Karpas-422 (cell line): ENCODE measurements around the gene IL1RN. TPM values are rescaled to one million over a fixed set of nuclear protein-coding genes. Genes with fewer than 3 reads are reported as not detected.

Source experiments
- DNase-seq: peaks from one replicate; pipeline ENCODE4 v3.0.0-alpha.2; 2015
- H2AFZ ChIP-seq: fragments of 200-600 bp; sonication (generic); 2 replicates; pipeline ENCODE4 v1.6.1; 2014; ENCODE audit warnings: antibody characterized with exemption, low read length, mixed read lengths
- H3K27ac ChIP-seq: fragments of 200-600 bp; sonication (generic); 2 replicates; pipeline ENCODE4 v1.5.1; 2014; ENCODE audit warnings: mild to moderate bottlenecking, low read length, moderate library complexity
- H3K27me3 ChIP-seq: fragments of 200-600 bp; sonication (generic); 2 replicates; pipeline ENCODE4 v1.6.1; 2014; ENCODE audit warnings: low read length, mixed read lengths
- H3K36me3 ChIP-seq: fragments of 200-600 bp; sonication (generic); 2 replicates; pipeline ENCODE4 v1.6.1; 2014; ENCODE audit warnings: low read length, mixed read lengths; ENCODE audit not compliant: insufficient read depth
- H3K4me1 ChIP-seq: fragments of 200-600 bp; sonication (generic); 2 replicates; pipeline ENCODE4 v1.6.1; 2014; ENCODE audit warnings: mild to moderate bottlenecking, low read length, mixed read lengths
- H3K4me2 ChIP-seq: fragments of 200-600 bp; sonication (generic); 2 replicates; pipeline ENCODE4 v1.6.1; 2014; ENCODE audit warnings: low read length, low read depth, mild to moderate bottlenecking; ENCODE audit not compliant: poor library complexity, severe bottlenecking
- H3K4me3 ChIP-seq: fragments of 200-600 bp; sonication (generic); 2 replicates; pipeline ENCODE4 v1.5.1; 2014; ENCODE audit warnings: mild to moderate bottlenecking, antibody characterized with exemption, low read length, mixed read lengths
- H3K79me2 ChIP-seq: fragments of 200-600 bp; sonication (generic); 2 replicates; pipeline ENCODE4 v1.6.1; 2014; ENCODE audit warnings: mild to moderate bottlenecking, low read length, mixed read lengths
- H3K9ac ChIP-seq: fragments of 200-600 bp; sonication (generic); 2 replicates; pipeline ENCODE4 v1.6.0; 2014; ENCODE audit warnings: low read length
- H3K9me2 ChIP-seq: fragments of 200-600 bp; sonication (generic), shearing (Covaris generic); replicated peaks from 2 replicates; pipeline ENCODE4 v1.6.0; 2014; ENCODE audit warnings: mild to moderate bottlenecking, low read length, moderate library complexity; ENCODE audit not compliant: insufficient read depth
- H3K9me3 ChIP-seq: fragments of 300-700, 200-600 bp; sonication (generic); 2 replicates; pipeline ENCODE4 v1.6.1; 2014; ENCODE audit warnings: low read length, mixed read lengths
- H4K20me1 ChIP-seq: fragments of 200-600 bp; sonication (generic); 2 replicates; pipeline ENCODE4 v1.6.1; 2014; ENCODE audit warnings: mild to moderate bottlenecking, antibody characterized with exemption, low read length, low read depth; ENCODE audit not compliant: insufficient read depth
- total RNA-seq: library from RNA; depleted of rRNA; stranded (reverse); fragments of >200 nt; shearing (Covaris generic); gene quantifications from 2 replicates; pipeline ENCODE4 v1.2.3, GENCODE V29; 2014; ENCODE audit warnings: low replicate concordance

Gene IL1RN
- total RNA-seq, 1 experiment from 2014 or later: not detected

GRCh38 chr2:113111823-113112287 is 15.5 kb upstream of the IL1RN start:
- Histone ChIP-seq H3K36me3 (no peaks in the 10 kb centered on the region), H3K9me2 (no peaks in the 10 kb centered on the region), H3K9me3 (no peaks in the 10 kb centered on the region), H3K27ac (no peak overlapping the region), H3K4me3 (no peak overlapping the region), H3K27me3 (no peaks in the 10 kb centered on the region), H3K4me2 (no peak overlapping the region), H2AFZ (no peak overlapping the region), H3K79me2 (no peaks in the 10 kb centered on the region), H4K20me1 (no peaks in the 10 kb centered on the region), H3K9ac (no peak overlapping the region), H3K4me1 (peaks cover 8% of the 10 kb centered on the region)
- no peak for DNase-seq

DNA sequence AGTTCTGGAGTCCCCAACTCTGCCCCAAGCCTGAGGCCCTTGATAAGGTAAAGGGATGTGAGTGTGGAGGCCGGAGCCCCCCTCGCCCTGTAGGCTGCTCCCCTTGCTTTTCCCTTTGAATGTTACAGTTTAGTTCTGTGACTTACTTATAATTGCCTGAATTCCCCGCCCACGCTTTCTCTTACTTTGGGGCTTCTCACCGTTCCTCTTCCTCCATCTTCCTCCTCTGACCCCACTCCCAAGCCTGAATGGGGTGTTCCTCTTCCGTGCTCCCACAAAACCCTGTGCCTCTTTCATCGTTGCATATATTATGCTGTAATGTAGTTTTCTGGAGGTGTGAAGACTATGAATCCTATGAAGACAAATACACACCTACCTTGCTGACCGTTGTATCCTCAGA is 15.0 kb upstream of the IL1RN start:
- H3K36me3 ChIP-seq: no peaks in the 10 kb centered on the region
- peaks cover 8% of the 10 kb centered on the region for H3K4me1 ChIP-seq
- H3K9me2 ChIP-seq: no peaks in the 10 kb centered on the region
- no peaks in the 10 kb centered on the region for H4K20me1 ChIP-seq
- H3K9me3 ChIP-seq: no peaks in the 10 kb centered on the region
- no peak for DNase-seq
- no peaks in the 10 kb centered on the region for H3K79me2 ChIP-seq
- H2AFZ ChIP-seq: no peak overlapping the region
- no peak overlapping the region for H3K27ac ChIP-seq
- H3K9ac ChIP-seq: no peak overlapping the region
- H3K4me3 ChIP-seq: no peak overlapping the region
- H3K27me3 ChIP-seq: no peaks in the 10 kb centered on the region
- H3K4me2 ChIP-seq: no peak overlapping the region

DNA sequence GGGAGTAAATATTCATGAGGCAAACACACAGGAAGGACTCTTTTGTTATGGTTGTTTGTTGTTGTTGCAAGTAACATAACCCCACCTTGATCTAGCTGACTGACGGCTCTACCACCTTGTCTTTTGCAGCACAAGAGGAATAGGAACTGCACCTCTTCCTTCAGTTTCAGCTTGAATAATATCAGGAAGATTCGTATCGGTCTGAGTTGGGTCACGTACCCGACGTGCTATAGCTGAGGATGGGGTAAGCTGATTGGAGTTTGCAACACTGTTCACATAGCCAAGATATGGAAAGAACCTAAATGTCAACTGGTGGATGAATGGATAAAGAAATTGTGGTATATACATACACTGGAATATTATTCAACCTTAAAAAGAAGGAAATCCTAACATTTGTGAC is 14.5 kb upstream of the IL1RN start:
- H3K36me3 ChIP-seq: no peaks in the 10 kb centered on the region
- H3K9me3 ChIP-seq: no peaks in the 10 kb centered on the region
- no peaks in the 10 kb centered on the region for H3K9me2 ChIP-seq
- no peaks in the 10 kb centered on the region for H3K79me2 ChIP-seq
- no peak overlapping the region for H2AFZ ChIP-seq
- no peak for DNase-seq
- no peaks in the 10 kb centered on the region for H4K20me1 ChIP-seq
- no peak overlapping the region for H3K4me2 ChIP-seq
- no peak overlapping the region for H3K4me3 ChIP-seq
- no peaks in the 10 kb centered on the region for H3K27me3 ChIP-seq
- no peak overlapping the region for H3K27ac ChIP-seq
- peaks cover 8% of the 10 kb centered on the region for H3K4me1 ChIP-seq
- no peak overlapping the region for H3K9ac ChIP-seq

- Histone ChIP-seq H3K9me3 (no peaks in the 10 kb centered on the region), H3K27me3 (no peaks in the 10 kb centered on the region), H3K4me2 (no peak overlapping the region), H3K36me3 (no peaks in the 10 kb centered on the region), H3K9me2 (no peaks in the 10 kb centered on the region), H2AFZ (no peak overlapping the region), H3K79me2 (no peaks in the 10 kb centered on the region), H3K9ac (no peak overlapping the region), H4K20me1 (no peaks in the 10 kb centered on the region), H3K27ac (no peak overlapping the region), H3K4me3 (no peak overlapping the region), H3K4me1 (peaks cover 8% of the 10 kb centered on the region)
- no peak for DNase-seq
Observed at GRCh38 chr2:113113807-113114206, 13.6 kb upstream of the IL1RN start.

- no peak overlapping the region for H3K9ac ChIP-seq
- peaks cover 8% of the 10 kb centered on the region for H3K4me1 ChIP-seq
- H3K9me3 ChIP-seq: no peaks in the 10 kb centered on the region
- H3K36me3 ChIP-seq: no peaks in the 10 kb centered on the region
- H3K9me2 ChIP-seq: no peaks in the 10 kb centered on the region
- H3K4me2 ChIP-seq: no peak overlapping the region
- no peak overlapping the region for H3K27ac ChIP-seq
- H3K4me3 ChIP-seq: no peak overlapping the region
- no peak for DNase-seq
- no peaks in the 10 kb centered on the region for H3K27me3 ChIP-seq
- H4K20me1 ChIP-seq: no peaks in the 10 kb centered on the region
- H3K79me2 ChIP-seq: no peaks in the 10 kb centered on the region
- H2AFZ ChIP-seq: no peak overlapping the region
Observed at GRCh38 chr2:113114224-113114945, 13.0 kb upstream of the IL1RN start.

DNA sequence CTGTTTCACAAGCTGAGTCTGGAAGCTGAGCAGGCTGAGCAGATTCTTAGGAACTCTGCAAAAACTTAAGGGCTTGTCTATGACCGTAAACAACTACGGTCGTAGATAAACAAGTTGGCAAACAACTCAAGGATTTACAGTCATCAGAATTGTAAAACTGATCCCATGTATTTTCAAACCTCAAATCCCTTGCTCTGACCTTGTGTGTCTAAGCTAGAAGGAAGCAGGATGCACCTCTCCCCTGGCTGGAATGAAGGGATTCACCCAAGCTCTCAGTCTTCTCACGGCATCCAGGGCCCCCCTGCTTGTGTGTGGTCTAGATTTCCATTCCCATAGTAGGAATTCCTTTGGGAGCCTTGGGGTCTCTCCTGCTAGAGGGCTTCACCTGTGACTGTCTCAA is 12.4 kb upstream of the IL1RN start:
- Histone ChIP-seq H3K9ac (no peak overlapping the region), H3K4me1 (peaks cover 8% of the 10 kb centered on the region), H3K9me2 (no peaks in the 10 kb centered on the region), H2AFZ (no peak overlapping the region), H3K27me3 (no peaks in the 10 kb centered on the region), H3K4me3 (no peak overlapping the region), H3K36me3 (no peaks in the 10 kb centered on the region), H3K4me2 (no peak overlapping the region), H4K20me1 (no peaks in the 10 kb centered on the region), H3K79me2 (no peaks in the 10 kb centered on the region), H3K27ac (no peak overlapping the region), H3K9me3 (no peaks in the 10 kb centered on the region)
- DNase-seq: no peak

GRCh38 chr2:113116100-113116958 is 11.1 kb upstream of the IL1RN start:
- Histone ChIP-seq H3K9me2 (no peaks in the 10 kb centered on the region), H3K4me3 (no peak overlapping the region), H3K27ac (no peak overlapping the region), H3K9me3 (no peaks in the 10 kb centered on the region), H3K4me1 (peaks cover 8% of the 10 kb centered on the region), H3K36me3 (no peaks in the 10 kb centered on the region), H3K4me2 (no peak overlapping the region), H2AFZ (no peak overlapping the region), H3K9ac (no peak overlapping the region), H3K79me2 (no peaks in the 10 kb centered on the region), H3K27me3 (no peaks in the 10 kb centered on the region), H4K20me1 (no peaks in the 10 kb centered on the region)
- DNase-seq: peak; percentile 61

GRCh38 chr2:113117541-113118262 is 9.7 kb upstream of the IL1RN start:
- Histone ChIP-seq H3K9ac (no peak overlapping the region), H3K4me2 (no peak overlapping the region), H3K36me3 (no peaks in the 10 kb centered on the region), H3K4me3 (no peak overlapping the region), H3K9me2 (no peaks in the 10 kb centered on the region), H2AFZ (no peak overlapping the region), H3K9me3 (no peaks in the 10 kb centered on the region), H3K4me1 (peaks cover 8% of the 10 kb centered on the region), H3K79me2 (no peaks in the 10 kb centered on the region), H3K27me3 (no peaks in the 10 kb centered on the region), H3K27ac (no peak overlapping the region), H4K20me1 (no peaks in the 10 kb centered on the region)
- DNase-seq: no peak
